ENCODE data around the gene XYLT2. TPM values are rescaled to one million over a fixed set of nuclear protein-coding genes. Genes with fewer than 3 reads are reported as not detected.
A peak's percentile ranks its signal among the peaks of the same experiment; 100 is the strongest.

The XYLT2 gene
- total and polyA plus RNA-seq, 2 of the 13 experiments (the other 11 are each of a cell fraction or from before 2014, with no cell fraction given), result 17.0 to 22.1 TPM

- DNase-seq (ENCODE audit: low spot score) (no peak), ATAC-seq (peak; percentile 14), FAIRE-seq (no peak)
- H3K4me2 ChIP-seq (ENCODE audit: low read depth, low read length), result peak overlapping the region; percentile 80
- H3K4me1 ChIP-seq (ENCODE audit: insufficient read depth, low read length), result peaks cover 29% of the 10 kb centered on the region
- H3K27ac ChIP-seq (ENCODE audit: extremely low read length, insufficient read depth, low read length), result peak overlapping the region; percentile 87
- CTCF ChIA-PET (ENCODE audit: low intra/inter-chr PET ratio, low total read pairs), result no interaction called here
- peak overlapping the region; percentile 92 for H3K9ac ChIP-seq (ENCODE audit: insufficient read depth, low read depth, low read length)
- H3K4me3 ChIP-seq (replicated peaks in 1 of 3; ENCODE audit: insufficient read depth in 1 of 3, low read depth in 2 of 3, low read length in 3 of 3), result peak overlapping the region; percentile 91 to 98 (median 93)
- no peaks in the 10 kb centered on the region for H3K9me3 ChIP-seq (ENCODE audit: low read length)
- BruUV-seq (replicated peaks), result TSS peak; percentile 70
- 9% methylated on average over 14 of the region's 14 CpGs for WGBS (ENCODE audit: low lambda C conversion rate)
- no peaks in the 10 kb centered on the region for H4K20me1 ChIP-seq (ENCODE audit: insufficient read depth, low read length)
- H3K27me3 ChIP-seq (ENCODE audit: control insufficient read depth in 1 of 2, insufficient read depth in 2 of 2, low read length in 2 of 2), result no peaks in the 10 kb centered on the region; a peak in 1 of 5 replicates
- POLR2A ChIA-PET, result interaction anchor here (0.7 to 3.0 kb wide), 7 partner anchors 9 to 57 kb away, joined by 3 to 21 read pairs (median 5); partner anchors contain the start of genes ACSF2 and LRRC59
- H3K36me3 ChIP-seq (replicated peaks in 1 of 2; ENCODE audit: control insufficient read depth in 1 of 2, insufficient read depth in 2 of 2, low read length in 2 of 2), result peaks cover 25 to 35% of the 10 kb centered on the region in 2 experiments
- peaks cover 39% of the 10 kb centered on the region for H3K79me2 ChIP-seq (ENCODE audit: insufficient read depth, low read length)
- intact Hi-C loops (cut with micrococcal nuclease; ENCODE audit: unreplicated experiment), result no loop called here
- in situ Hi-C loops (cut with HindIII; ENCODE audit: extremely low pct_ligation_motif_present, low pct_unique_long_range_greater_than_20kb), result no loop called here
- H2AFZ ChIP-seq (ENCODE audit: low read length), result peak overlapping the region; percentile 73
- TF ChIP-seq ZNF20 (CRISPR knock-in tag; IDR thresholded peaks at IDR 0.05) (no peak), TBX3 (IDR thresholded peaks at IDR 0.05; ENCODE audit: borderline replicate concordance) (no peak), MEIS2 (CRISPR knock-in tag; IDR thresholded peaks at IDR 0.05) (no peak), ZNF331 (CRISPR knock-in tag; IDR thresholded peaks at IDR 0.05) (no peak), YEATS2 (CRISPR knock-in tag; IDR thresholded peaks at IDR 0.05; ENCODE audit: borderline replicate concordance) (no peak), GLI4 (CRISPR knock-in tag; IDR thresholded peaks at IDR 0.05; ENCODE audit: borderline replicate concordance) (no peak), ZNF570 (CRISPR knock-in tag; IDR thresholded peaks at IDR 0.05; ENCODE audit: borderline replicate concordance) (0 out of 2 replicates have a peak, but pooled peaks have one; percentile 33), ZNF780A (CRISPR knock-in tag; IDR thresholded peaks at IDR 0.05) (no peak), MAFF (IDR thresholded peaks at IDR 0.05; ENCODE audit: low read depth, low read length) (peak; percentile 8; the same call in 1 of the 2 replicates), ZNF558 (CRISPR knock-in tag; IDR thresholded peaks at IDR 0.05; ENCODE audit: borderline replicate concordance) (0 out of 2 replicates have a peak, but pooled peaks have one; percentile 4), HNF4A (CRISPR knock-in tag; IDR thresholded peaks at IDR 0.05) (no peak), ZNF230 (CRISPR knock-in tag; IDR thresholded peaks at IDR 0.05) (no peak), ZNF850 (CRISPR knock-in tag; conservative IDR thresholded peaks at IDR 0.05) (0 out of 2 replicates have a peak, but pooled peaks have one; percentile 57), TRIM22 (IDR thresholded peaks at IDR 0.05) (no peak), POLR2A (IDR thresholded peaks at IDR 0.05; ENCODE audit: insufficient read depth in 1 of 2, low read depth in 2 of 2, low read length in 2 of 2) (no peak)
- TF ChIP-seq, protein P1, sequence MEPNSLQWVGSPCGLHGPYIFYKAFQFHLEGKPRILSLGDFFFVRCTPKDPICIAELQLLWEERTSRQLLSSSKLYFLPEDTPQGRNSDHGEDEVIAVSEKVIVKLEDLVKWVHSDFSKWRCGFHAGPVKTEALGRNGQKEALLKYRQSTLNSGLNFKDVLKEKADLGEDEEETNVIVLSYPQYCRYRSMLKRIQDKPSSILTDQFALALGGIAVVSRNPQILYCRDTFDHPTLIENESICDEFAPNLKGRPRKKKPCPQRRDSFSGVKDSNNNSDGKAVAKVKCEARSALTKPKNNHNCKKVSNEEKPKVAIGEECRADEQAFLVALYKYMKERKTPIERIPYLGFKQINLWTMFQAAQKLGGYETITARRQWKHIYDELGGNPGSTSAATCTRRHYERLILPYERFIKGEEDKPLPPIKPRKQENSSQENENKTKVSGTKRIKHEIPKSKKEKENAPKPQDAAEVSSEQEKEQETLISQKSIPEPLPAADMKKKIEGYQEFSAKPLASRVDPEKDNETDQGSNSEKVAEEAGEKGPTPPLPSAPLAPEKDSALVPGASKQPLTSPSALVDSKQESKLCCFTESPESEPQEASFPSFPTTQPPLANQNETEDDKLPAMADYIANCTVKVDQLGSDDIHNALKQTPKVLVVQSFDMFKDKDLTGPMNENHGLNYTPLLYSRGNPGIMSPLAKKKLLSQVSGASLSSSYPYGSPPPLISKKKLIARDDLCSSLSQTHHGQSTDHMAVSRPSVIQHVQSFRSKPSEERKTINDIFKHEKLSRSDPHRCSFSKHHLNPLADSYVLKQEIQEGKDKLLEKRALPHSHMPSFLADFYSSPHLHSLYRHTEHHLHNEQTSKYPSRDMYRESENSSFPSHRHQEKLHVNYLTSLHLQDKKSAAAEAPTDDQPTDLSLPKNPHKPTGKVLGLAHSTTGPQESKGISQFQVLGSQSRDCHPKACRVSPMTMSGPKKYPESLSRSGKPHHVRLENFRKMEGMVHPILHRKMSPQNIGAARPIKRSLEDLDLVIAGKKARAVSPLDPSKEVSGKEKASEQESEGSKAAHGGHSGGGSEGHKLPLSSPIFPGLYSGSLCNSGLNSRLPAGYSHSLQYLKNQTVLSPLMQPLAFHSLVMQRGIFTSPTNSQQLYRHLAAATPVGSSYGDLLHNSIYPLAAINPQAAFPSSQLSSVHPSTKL (CRISPR knock-in tag; IDR thresholded peaks at IDR 0.05), result no peak
- TF ChIP-seq, protein P2, sequence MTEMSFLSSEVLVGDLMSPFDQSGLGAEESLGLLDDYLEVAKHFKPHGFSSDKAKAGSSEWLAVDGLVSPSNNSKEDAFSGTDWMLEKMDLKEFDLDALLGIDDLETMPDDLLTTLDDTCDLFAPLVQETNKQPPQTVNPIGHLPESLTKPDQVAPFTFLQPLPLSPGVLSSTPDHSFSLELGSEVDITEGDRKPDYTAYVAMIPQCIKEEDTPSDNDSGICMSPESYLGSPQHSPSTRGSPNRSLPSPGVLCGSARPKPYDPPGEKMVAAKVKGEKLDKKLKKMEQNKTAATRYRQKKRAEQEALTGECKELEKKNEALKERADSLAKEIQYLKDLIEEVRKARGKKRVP (CRISPR knock-in tag; IDR thresholded peaks at IDR 0.05), result peak in 1 of 2 experiments; percentile 5; a peak in 1 of 4 replicates
- TF ChIP-seq, protein P3, sequence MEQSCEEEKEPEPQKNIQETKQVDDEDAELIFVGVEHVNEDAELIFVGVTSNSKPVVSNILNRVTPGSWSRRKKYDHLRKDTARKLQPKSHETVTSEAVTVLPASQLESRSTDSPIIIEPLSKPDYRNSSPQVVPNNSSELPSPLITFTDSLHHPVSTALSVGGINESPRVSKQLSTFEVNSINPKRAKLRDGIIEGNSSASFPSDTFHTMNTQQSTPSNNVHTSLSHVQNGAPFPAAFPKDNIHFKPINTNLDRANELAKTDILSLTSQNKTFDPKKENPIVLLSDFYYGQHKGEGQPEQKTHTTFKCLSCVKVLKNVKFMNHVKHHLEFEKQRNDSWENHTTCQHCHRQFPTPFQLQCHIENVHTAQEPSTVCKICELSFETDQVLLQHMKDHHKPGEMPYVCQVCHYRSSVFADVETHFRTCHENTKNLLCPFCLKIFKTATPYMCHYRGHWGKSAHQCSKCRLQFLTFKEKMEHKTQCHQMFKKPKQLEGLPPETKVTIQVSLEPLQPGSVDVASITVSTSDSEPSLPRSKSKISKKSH (CRISPR knock-in tag; IDR thresholded peaks at IDR 0.05; ENCODE audit: borderline replicate concordance), result no peak
These were observed 26.4 kb downstream of the XYLT2 start for GRCh38 chr17:50372222-50372757.

Measured in HepG2 (cell line).